Neuronal stem cell (in vitro differentiated cells): ENCODE data around the gene PPOX.

Source experiments
- DNase-seq: peaks from one replicate; pipeline ENCODE4 v3.0.0-alpha.2; 2013; ENCODE audit warnings: low spot score
- H2AFZ ChIP-seq: one replicate; pipeline ENCODE4 v1.6.1; 2013; ENCODE audit warnings: mild to moderate bottlenecking, low read length, inconsistent platforms
- H2AK5ac ChIP-seq: 2 replicates; pipeline ENCODE4 v1.6.1; 2013; ENCODE audit warnings: low read depth, mild to moderate bottlenecking, inconsistent platforms, low read length, moderate library complexity, mixed read lengths
- H2BK120ac ChIP-seq: 2 replicates; pipeline ENCODE4 v1.6.1; 2013; ENCODE audit warnings: low read depth, mild to moderate bottlenecking, inconsistent platforms, low read length, moderate library complexity, mixed read lengths
- H2BK12ac ChIP-seq: one replicate; pipeline ENCODE4 v1.6.1; 2013; ENCODE audit warnings: low read length, inconsistent platforms
- H2BK15ac ChIP-seq: 2 replicates; pipeline ENCODE4 v1.6.1; 2013; ENCODE audit warnings: mild to moderate bottlenecking, low read length, inconsistent platforms, mixed read lengths
- H2BK5ac ChIP-seq: one replicate; pipeline ENCODE4 v1.6.1; 2013; ENCODE audit warnings: inconsistent platforms, mild to moderate bottlenecking, low read length, moderate library complexity
- H3K14ac ChIP-seq: one replicate; pipeline ENCODE4 v1.6.1; 2013; ENCODE audit warnings: low read length, inconsistent platforms
- H3K18ac ChIP-seq: 2 replicates; pipeline ENCODE4 v1.6.1; 2013; ENCODE audit warnings: low read length, inconsistent platforms
- H3K23ac ChIP-seq: 2 replicates; pipeline ENCODE4 v1.6.1; 2013; ENCODE audit warnings: low read depth, mild to moderate bottlenecking, mixed read lengths, low read length, inconsistent platforms; ENCODE audit not compliant: poor library complexity
- H3K27ac ChIP-seq: replicated peaks from 3 replicates; pipeline ENCODE4 v1.5.1; 2013; ENCODE audit warnings: low read length, inconsistent platforms
- H3K27me3 ChIP-seq, 3 experiments: 2 replicates each; pipeline ENCODE4 v1.6.1; 2013; ENCODE audit warnings: low read length in 3 of 3, mild to moderate bottlenecking in 2 of 3, inconsistent platforms in 1 of 3, low read depth in 1 of 3, mixed read lengths in 1 of 3, moderate library complexity in 1 of 3; ENCODE audit not compliant: control insufficient read depth in 3 of 3, insufficient read depth in 3 of 3
- H3K36me3 ChIP-seq, 2 donors: replicated peaks in 1 of 2; 2 replicates each; pipeline ENCODE4 v1.6.1; 2013; ENCODE audit warnings: low read length in 2 of 2; ENCODE audit not compliant: control insufficient read depth in 2 of 2, insufficient read depth in 2 of 2
- H3K4ac ChIP-seq: 2 replicates; pipeline ENCODE4 v1.6.1; 2013; ENCODE audit warnings: inconsistent platforms, mild to moderate bottlenecking, low read length, moderate library complexity
- H3K4me1 ChIP-seq, 2 donors: 1 replicate in 1 of 2; 2 replicates in 1 of 2; pipeline ENCODE4 v1.6.1; 2013; ENCODE audit warnings: low read length in 2 of 2, low read depth in 1 of 2; ENCODE audit not compliant: control insufficient read depth in 2 of 2, insufficient read depth in 1 of 2
- H3K4me2 ChIP-seq: one replicate; pipeline ENCODE4 v1.6.1; 2013; ENCODE audit warnings: mild to moderate bottlenecking, low read length, inconsistent platforms; ENCODE audit not compliant: insufficient read depth, poor library complexity, severe bottlenecking
- H3K4me3 ChIP-seq, 2 donors: 2 replicates each; pipeline ENCODE4 v1.5.1; 2013; ENCODE audit warnings: low read length in 2 of 2, mild to moderate bottlenecking in 2 of 2, inconsistent platforms in 1 of 2, moderate library complexity in 1 of 2
- H3K79me1 ChIP-seq: one replicate; pipeline ENCODE4 v1.6.1; 2013; ENCODE audit warnings: low read depth, mild to moderate bottlenecking, inconsistent platforms, low read length, moderate library complexity
- H3K9ac ChIP-seq: one replicate; pipeline ENCODE4 v1.6.1; 2013; ENCODE audit warnings: mild to moderate bottlenecking, low read depth, low read length, inconsistent platforms; ENCODE audit not compliant: poor library complexity
- H3K9me3 ChIP-seq, 2 donors: replicated peaks in 1 of 2; 2 replicates each; pipeline versions ENCODE3 to v1.6.1; 2013; ENCODE audit warnings: low read length in 2 of 2, mild to moderate bottlenecking in 2 of 2, inconsistent platforms in 1 of 2, low read depth in 1 of 2, mixed read lengths in 1 of 2, moderate library complexity in 1 of 2; ENCODE audit not compliant: control insufficient read depth in 2 of 2, insufficient read depth in 1 of 2
- H4K8ac ChIP-seq: one replicate; pipeline ENCODE4 v1.6.1; 2013; ENCODE audit warnings: low read depth, mild to moderate bottlenecking, inconsistent platforms, low read length, moderate library complexity
- H4K91ac ChIP-seq: one replicate; pipeline ENCODE4 v1.6.1; 2013; ENCODE audit warnings: low read length, low read depth, mild to moderate bottlenecking, inconsistent platforms; ENCODE audit not compliant: poor library complexity
- WGBS, 2 donors: extraction: QIAGEN DNeasy Blood & Tissue Kit; methylation state at CpG; one replicate each; pipeline ENCODE4 v1.1.7; 2013; ENCODE audit warnings: missing lambda C conversion rate in 2 of 2, mixed read lengths in 1 of 2; ENCODE audit not compliant: insufficient read length in 2 of 2, insufficient replicate concordance in 1 of 2; ENCODE audit errors: extremely low coverage in 2 of 2; 5-methylcytosine and 5-hydroxymethylcytosine counted together

The PPOX gene

GRCh38 chr1:161193561-161194235 is 27.5 kb downstream of the PPOX start:
- no CpG with 5 or more reads among the region's 21 CpGs for WGBS, 2 donors
- Histone ChIP-seq H3K18ac (peak overlapping the region; percentile 21), H3K9ac (no peak overlapping the region), H3K79me1 (no peaks in the 10 kb centered on the region), H2BK120ac (no peak overlapping the region), H3K27ac (no peak overlapping the region), H3K4ac (no peak overlapping the region), H3K23ac (no peak overlapping the region), H2AK5ac (no peak overlapping the region), H2BK5ac (no peak overlapping the region), H4K8ac (no peak overlapping the region), H3K4me3 (no peak overlapping the region), H2BK15ac (peak overlapping the region; percentile 2), H3K14ac (no peak overlapping the region), H2BK12ac (no peak overlapping the region), H3K4me2 (no peak overlapping the region), H3K4me1 (peaks cover 13 to 20% of the 10 kb centered on the region in 2 donors), H3K27me3 (no peaks in the 10 kb centered on the region), H4K91ac (peak overlapping the region; percentile 32), H2AFZ (peak overlapping the region; percentile 88), H3K9me3 (no peaks in the 10 kb centered on the region), H3K36me3 (peaks cover 0 to 3% of the 10 kb centered on the region in 2 donors)
- no peak for DNase-seq

GRCh38 chr1:161195171-161195570 is 28.9 kb downstream of the PPOX start:
- no peak overlapping the region for H2BK5ac ChIP-seq
- no peak overlapping the region for H3K9ac ChIP-seq
- no peaks in the 10 kb centered on the region for H3K27me3 ChIP-seq
- H3K4ac ChIP-seq, result no peak overlapping the region
- no peak overlapping the region for H4K8ac ChIP-seq
- H3K9me3 ChIP-seq, result no peaks in the 10 kb centered on the region
- no peak overlapping the region for H3K23ac ChIP-seq
- no peak overlapping the region for H3K18ac ChIP-seq
- H2BK15ac ChIP-seq, result no peak overlapping the region
- H3K79me1 ChIP-seq, result no peaks in the 10 kb centered on the region
- H2AFZ ChIP-seq, result no peak overlapping the region
- no peak overlapping the region for H4K91ac ChIP-seq
- no peak overlapping the region for H3K4me2 ChIP-seq
- H2BK120ac ChIP-seq, result no peak overlapping the region
- H3K14ac ChIP-seq, result no peak overlapping the region
- H3K4me3 ChIP-seq, result no peak overlapping the region
- H2AK5ac ChIP-seq, result no peak overlapping the region
- H2BK12ac ChIP-seq, result no peak overlapping the region
- H3K27ac ChIP-seq, result no peak overlapping the region
- no CpG with 5 or more reads among the region's 4 CpGs for WGBS, 2 donors
- H3K4me1 ChIP-seq, result peaks cover 16 to 33% of the 10 kb centered on the region in 2 donors
- peaks cover 0 to 3% of the 10 kb centered on the region in 2 donors for H3K36me3 ChIP-seq
- no peak for DNase-seq

GRCh38 chr1:161196111-161196510 is 29.9 kb downstream of the PPOX start:
- Histone ChIP-seq H4K8ac (no peak overlapping the region), H3K4me1 (peaks cover 25 to 43% of the 10 kb centered on the region in 2 donors), H3K18ac (peak overlapping the region; percentile 66), H3K9me3 (no peaks in the 10 kb centered on the region), H3K14ac (no peak overlapping the region), H2BK15ac (peak overlapping the region; percentile 40), H3K79me1 (no peaks in the 10 kb centered on the region), H3K4me2 (no peak overlapping the region), H3K4ac (no peak overlapping the region), H3K9ac (no peak overlapping the region), H3K23ac (no peak overlapping the region), H2BK120ac (no peak overlapping the region), H3K27ac (no peak overlapping the region), H4K91ac (no peak overlapping the region), H3K4me3 (no peak overlapping the region), H3K36me3 (peaks cover 0 to 3% of the 10 kb centered on the region in 2 donors), H2BK12ac (no peak overlapping the region), H2BK5ac (peak overlapping the region; percentile 27), H3K27me3 (no peaks in the 10 kb centered on the region), H2AK5ac (no peak overlapping the region), H2AFZ (no peak overlapping the region)
- no CpG with 5 or more reads among the region's 7 CpGs for WGBS, 2 donors
- no peak for DNase-seq

- Histone ChIP-seq H4K91ac (peak overlapping the region; percentile 60), H2BK120ac (no peak overlapping the region), H3K4me3 (no peak overlapping the region), H3K4me2 (peak overlapping the region; percentile 32), H3K23ac (peak overlapping the region; percentile 25), H2BK15ac (peak overlapping the region; percentile 42), H3K27ac (peak overlapping the region; percentile 53), H2AFZ (peak overlapping the region; percentile 90), H2BK5ac (peak overlapping the region; percentile 27), H4K8ac (no peak overlapping the region), H3K4me1 (peaks cover 30 to 50% of the 10 kb centered on the region in 2 donors), H2BK12ac (no peak overlapping the region), H3K79me1 (no peaks in the 10 kb centered on the region), H2AK5ac (no peak overlapping the region), H3K9me3 (no peaks in the 10 kb centered on the region), H3K27me3 (no peaks in the 10 kb centered on the region), H3K4ac (peak overlapping the region; percentile 8), H3K36me3 (no peaks in the 10 kb centered on the region), H3K14ac (no peak overlapping the region), H3K18ac (peak overlapping the region; percentile 94), H3K9ac (peak overlapping the region; percentile 60)
- no peak for DNase-seq
- WGBS, 2 donors, result no CpG with 5 or more reads among the region's 27 CpGs
Observed at GRCh38 chr1:161196521-161197451, 30.6 kb downstream of the PPOX start.
